HG02798 (cell line): ENCODE measurements around the gene CCDC157.
"Not testable (repeated sequence)": the region's sequence is repeated elsewhere in the genome, so short reads cannot be mapped to it uniquely, and the experiment has no call there.

Source experiments
- ATAC-seq: cut with Tn5 transposase; IDR thresholded peaks from one replicate; pipeline ENCODE4 v1.9.1; 2021; ENCODE audit warnings: mild to moderate bottlenecking; ENCODE audit not compliant: unreplicated experiment, poor library complexity

CCDC157 gene

GRCh38 chr22:30383061-30383460 lies 26.3 kb downstream of the CCDC157 start:
- no peak for ATAC-seq

- ATAC-seq: no peak
Measured at GRCh38 chr22:30385942-30386341, 29.1 kb downstream of the CCDC157 start.

- ATAC-seq: no peak
Measured at GRCh38 chr22:30386608-30386959, 29.8 kb downstream of the CCDC157 start.

GRCh38 chr22:30386960-30387827 lies 30.4 kb downstream of the CCDC157 start, which contains the start of gene RNF215:
RNF215 (minus strand) TSS chr22:30387411; CDS start chr22:30387313, 98 bp downstream.
- ATAC-seq: peak; percentile 81

GRCh38 chr22:30390974-30391691 lies 34.3 kb downstream of the CCDC157 start:
- ATAC-seq: no peak

- no peak for ATAC-seq
Measured at GRCh38 chr22:30392661-30393321, 36.0 kb downstream of the CCDC157 start.

GRCh38 chr22:30393322-30393680 lies 36.5 kb downstream of the CCDC157 start:
- no peak for ATAC-seq

- ATAC-seq: no peak
Measured at GRCh38 chr22:30393885-30394284, 37.1 kb downstream of the CCDC157 start.

- no peak for ATAC-seq
Measured at GRCh38 chr22:30396871-30397655, 40.3 kb downstream of the CCDC157 start, which contains the start of gene SEC14L2. SEC14L2 (plus strand) TSS chr22:30397018; CDS start chr22:30397117, 99 bp downstream.

GRCh38 chr22:30397656-30398635 lies 41.1 kb downstream of the CCDC157 start:
- no peak for ATAC-seq

- no peak for ATAC-seq
Measured at GRCh38 chr22:30398685-30399680, 42.2 kb downstream of the CCDC157 start.

- ATAC-seq: no peak
Measured at GRCh38 chr22:30399718-30400117, 42.9 kb downstream of the CCDC157 start.

GRCh38 chr22:30400159-30400558 lies 43.4 kb downstream of the CCDC157 start:
- ATAC-seq: no peak

GRCh38 chr22:30401024-30401423 lies 44.2 kb downstream of the CCDC157 start:
- ATAC-seq: not testable (repeated sequence)

GRCh38 chr22:30402028-30402765 lies 45.4 kb downstream of the CCDC157 start:
- no peak for ATAC-seq

GRCh38 chr22:30402766-30403104 lies 45.9 kb downstream of the CCDC157 start:
- not testable (repeated sequence) for ATAC-seq

GRCh38 chr22:30404307-30404706 lies 47.5 kb downstream of the CCDC157 start:
- ATAC-seq: no peak
